Measurements from ENCODE around the gene TSHZ3.

Gene TSHZ3

DNA sequence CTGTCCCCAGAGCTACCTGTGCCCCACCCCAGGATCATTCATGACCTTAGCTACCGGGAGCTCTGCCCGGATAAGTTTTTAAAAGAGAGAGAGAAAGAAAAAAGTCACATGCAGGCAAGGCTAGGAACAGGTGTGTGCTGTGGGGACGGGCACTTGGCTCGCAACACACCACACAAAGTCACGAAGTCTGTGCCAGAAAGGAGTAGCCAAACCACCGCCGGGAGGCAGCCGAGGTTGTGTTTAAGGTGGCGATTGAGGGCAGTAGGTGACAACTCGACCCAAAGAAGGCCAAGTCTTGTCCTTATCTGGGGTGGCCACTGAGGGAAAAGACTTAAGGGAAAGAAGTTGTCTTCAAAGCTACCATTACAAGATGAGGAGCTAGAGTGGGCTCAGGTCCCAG, 4.6 kb upstream of the TSHZ3 start:
- DNase-seq (ENCODE audit: low spot score), result no peak

DNA sequence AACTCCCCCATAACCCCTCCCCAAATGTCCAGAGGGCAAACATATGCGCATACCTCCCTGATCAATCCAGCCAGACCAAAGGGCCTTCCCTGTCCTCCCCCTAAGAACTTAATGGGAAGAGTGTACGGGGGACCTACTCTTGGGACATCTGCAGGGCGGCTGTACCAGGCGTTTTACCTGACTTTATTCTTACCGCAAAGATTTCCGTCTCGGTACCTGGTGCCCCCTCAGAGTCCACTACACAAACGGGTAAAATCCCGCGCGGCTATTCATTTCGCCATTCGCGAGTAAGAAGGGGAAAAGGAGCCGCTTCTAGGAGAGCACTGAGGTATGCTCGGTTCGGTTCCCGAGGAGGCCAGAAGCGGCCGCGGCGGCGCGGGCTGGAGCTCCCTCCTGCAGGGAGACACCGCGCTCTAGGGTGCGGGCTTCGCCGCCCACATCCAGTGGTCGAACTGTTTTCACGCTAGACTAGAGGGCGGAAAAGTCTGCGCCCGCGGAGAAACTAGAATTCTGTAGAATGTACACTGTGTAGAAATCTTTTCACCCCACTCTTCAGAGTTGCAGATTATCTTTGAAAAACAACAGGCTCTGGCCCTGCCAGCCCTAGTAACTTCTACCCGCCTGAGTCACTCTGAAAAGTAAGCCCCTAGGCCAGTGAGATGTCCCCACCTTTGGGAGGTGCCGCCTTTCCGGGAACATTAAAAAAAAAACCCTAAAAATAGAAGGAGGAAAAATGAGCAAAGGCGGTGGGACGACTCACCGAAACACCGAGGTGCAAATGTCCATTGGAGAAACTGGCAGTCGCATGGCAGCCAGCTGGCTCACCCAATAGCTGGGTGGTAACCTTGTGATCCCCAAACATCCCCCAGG, 3.8 kb upstream of the TSHZ3 start:
- DNase-seq (ENCODE audit: low spot score), result no peak

DNA sequence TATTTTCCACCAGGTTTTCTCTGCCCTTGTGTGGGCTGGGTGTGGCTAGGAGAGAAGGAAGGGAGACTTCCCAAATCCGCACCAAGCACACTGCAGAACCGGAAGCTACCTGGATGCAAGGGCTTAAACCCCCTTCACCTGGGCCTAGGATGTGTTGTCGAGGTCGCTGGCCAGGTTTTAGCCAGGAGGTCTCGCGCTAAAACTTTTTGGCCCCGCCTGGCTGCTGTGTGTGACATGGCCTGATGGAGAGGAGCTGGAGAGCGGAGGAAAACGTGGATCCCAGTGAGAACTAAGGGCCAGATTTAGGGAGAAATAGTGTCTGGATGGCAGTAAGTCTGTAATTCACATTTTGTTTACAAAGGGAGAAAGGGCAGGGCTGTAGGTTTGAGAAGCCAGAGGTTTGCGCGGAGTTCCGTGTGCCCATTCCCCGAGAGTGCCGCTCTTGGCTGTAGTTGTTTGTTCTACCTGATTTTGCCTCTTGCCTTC, 3.1 kb upstream of the TSHZ3 start:
- no peak for DNase-seq (ENCODE audit: low spot score)

DNA sequence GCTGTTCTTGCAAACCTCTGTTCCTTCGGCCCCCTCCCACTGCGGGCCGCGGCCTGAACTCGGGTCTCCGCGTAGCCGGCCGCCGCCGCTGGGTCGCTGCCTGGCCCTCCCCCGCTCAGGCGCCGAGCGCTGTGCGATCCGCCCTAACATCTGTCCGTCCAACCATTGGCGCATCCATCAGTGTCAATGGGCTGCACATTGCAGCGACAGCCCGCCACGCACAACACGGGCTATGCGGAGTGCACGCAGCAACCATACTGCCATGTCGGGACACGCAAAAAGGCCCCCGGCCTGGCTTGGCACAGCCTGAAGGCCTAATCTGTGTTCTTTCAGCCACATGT, 2.6 kb upstream of the TSHZ3 start:
- no peak for DNase-seq (ENCODE audit: low spot score)

DNA sequence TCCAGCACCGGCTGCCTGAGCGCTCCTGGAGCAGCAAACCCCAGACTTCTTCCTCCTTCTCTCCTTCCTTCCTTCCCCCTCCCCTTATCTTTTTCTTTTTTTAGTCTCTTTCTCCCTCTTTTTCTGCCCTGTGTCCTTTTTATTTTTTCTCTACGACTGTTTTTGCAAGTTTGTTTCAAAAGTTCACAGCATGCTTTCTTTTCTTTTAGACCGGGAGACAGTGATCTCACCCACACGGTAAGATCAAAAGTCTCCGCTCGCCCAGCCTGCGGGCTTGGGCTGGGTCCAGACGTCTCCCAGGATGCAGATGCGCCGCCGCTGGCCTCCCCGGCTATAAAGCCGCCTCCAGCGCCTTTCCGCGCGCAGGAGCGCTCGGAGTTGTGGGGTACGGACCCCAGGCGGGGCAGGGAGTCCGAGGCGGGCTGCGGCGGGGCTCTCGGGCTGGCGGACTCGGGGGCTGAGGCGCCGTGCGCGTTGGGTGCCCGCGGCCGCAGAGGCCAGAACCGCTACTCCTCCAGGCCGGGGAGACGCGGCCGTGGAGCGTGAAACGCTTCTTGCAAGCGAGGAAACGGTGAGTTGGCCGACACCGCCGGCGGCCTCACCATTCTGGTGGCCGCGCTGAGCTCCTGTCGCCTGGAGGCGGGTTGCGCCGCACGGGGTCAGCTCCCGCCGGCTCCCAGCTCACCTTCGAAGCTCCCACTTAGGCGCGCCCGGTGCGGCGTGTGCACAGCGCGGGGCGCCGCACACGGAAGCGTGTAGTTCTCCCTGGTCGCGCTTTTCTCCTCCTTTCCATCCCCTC, 2.0 kb upstream of the TSHZ3 start:
- peak; percentile 81 for DNase-seq (ENCODE audit: low spot score)

DNA sequence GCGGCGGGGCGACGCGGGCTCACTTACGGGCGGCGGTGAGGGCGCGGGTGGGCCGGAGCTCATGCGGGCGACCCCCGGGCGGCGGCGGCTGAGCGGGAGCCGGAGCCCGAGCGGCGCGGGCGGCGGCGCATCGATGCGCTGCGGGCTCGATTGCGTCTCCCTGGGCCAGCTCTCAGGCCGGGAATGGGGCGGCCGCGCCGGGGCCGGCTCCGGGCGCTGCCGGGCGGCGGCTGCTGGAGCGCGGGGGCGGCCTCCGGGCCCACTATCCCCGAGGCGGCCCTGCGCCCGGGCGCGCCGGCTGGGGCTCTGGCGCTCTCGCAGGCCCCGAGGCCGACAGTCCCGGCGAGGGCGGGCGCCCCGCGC, 1.4 kb upstream of the TSHZ3 start:
- peak; percentile 85 for DNase-seq (ENCODE audit: low spot score)

DNA sequence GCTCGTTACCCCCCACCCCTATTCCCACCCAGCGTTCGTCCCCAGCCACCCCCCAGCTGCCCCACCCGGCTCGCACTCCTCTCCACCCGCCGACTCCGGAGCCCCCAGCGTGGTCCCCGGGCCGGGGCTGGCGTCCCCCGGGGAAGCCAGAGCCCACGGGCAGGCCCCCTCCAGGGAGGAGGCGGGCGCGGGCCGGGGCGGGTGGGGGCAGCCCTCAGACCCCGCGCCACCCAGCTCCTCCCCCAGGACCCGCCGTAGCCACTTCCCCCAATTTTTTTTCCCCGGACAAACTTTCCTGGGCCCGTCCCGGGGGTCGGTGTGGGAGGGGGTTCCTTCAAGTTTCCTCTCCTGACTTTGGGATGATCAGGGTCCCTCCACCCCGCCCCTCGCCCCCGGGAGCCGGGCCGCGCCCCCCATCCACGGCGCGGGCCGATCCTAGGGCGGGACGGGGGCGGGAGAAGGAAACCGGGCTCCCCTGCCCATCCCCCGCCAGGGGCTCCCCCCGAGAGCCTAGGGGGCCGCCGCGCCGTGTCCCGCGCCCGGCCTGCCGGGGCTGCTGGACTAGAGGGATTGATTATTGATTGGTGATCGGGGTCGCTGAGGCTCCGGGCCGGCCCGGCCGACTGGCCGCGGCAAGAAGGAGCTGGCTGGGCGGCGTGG, 927 bp upstream of the TSHZ3 start:
- peak; percentile 67 for DNase-seq (ENCODE audit: low spot score)

DNA sequence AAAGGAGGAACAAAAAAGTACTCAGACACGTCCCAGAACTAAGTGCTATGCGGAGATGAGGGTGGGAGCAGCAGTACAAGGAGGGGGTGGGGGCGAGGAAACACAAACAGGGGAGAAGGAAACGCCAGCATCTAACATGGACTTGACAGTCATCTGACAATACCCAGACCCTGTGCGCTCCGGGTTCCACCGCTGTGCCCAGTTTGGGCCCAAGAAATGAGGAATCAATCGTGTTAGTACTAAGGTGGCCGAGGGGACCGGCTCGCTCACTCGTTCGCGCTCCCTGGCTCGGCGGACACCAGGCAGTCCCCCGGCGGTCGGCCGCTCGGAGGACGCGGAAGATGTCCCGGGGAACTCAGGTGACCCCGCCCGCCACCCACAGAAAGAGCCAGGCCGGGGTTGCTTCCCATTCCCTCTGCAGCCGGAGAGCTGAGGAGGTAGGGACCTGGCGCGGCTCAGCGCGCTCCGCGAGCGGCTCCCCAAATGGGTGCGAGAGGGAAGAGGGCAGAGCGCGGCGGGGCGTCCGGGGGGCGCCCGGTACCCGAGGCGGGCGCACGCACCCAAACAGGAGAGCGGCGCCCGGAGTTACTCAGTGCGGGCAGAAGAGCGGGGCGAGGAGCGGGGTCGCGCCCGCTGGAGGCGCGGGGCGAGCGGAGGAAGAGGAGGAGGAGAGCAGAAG, 616 bp downstream of the TSHZ3 start:
- DNase-seq (ENCODE audit: low spot score), result no peak

DNA sequence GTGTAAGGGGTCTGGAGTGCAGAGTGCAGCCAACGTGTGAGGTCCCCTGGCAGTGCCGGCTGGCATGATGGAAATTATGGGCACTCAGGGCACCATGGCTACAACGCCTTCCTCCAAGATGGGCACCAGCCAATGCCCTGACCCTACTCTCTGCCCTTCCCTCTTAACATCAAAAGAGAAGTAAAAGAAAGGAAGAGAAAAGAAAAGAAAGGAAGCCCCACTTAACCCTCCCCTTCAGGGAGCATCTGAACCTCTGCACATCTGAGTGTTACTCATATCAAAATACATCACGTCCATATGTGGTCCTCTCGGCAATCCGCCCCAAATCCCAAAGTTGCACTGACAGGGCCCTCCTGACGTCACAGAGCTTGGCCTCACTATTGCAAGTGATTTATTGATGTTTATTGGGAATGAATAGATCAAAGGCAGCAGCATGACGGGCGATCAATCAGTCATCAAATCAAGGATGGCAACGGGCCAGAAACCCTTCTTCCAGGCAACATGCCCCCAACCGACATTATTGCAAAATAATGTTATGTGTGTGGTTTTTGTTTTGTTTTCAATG, 1.3 kb downstream of the TSHZ3 start:
- no peak for DNase-seq (ENCODE audit: low spot score)

DNA sequence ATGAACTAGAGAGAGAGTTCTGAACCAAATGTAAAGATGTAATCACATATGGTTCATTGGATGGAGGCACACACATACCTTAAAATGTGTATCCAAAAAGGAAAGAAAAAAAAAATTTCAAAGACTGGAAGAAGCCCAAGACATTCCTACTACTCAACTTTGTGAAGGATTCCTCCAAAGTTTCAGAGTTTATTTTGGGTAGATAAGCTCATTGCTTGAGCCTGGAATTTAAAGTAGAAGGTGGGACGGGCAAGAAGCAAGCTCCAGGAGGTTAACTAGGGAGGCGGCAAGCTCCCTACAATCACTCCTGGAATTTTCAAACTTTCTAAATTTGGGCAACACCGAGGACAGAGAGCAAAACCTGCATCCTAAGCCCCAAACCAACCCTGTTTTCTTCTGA, 1.9 kb downstream of the TSHZ3 start:
- DNase-seq (ENCODE audit: low spot score), result no peak

DNA sequence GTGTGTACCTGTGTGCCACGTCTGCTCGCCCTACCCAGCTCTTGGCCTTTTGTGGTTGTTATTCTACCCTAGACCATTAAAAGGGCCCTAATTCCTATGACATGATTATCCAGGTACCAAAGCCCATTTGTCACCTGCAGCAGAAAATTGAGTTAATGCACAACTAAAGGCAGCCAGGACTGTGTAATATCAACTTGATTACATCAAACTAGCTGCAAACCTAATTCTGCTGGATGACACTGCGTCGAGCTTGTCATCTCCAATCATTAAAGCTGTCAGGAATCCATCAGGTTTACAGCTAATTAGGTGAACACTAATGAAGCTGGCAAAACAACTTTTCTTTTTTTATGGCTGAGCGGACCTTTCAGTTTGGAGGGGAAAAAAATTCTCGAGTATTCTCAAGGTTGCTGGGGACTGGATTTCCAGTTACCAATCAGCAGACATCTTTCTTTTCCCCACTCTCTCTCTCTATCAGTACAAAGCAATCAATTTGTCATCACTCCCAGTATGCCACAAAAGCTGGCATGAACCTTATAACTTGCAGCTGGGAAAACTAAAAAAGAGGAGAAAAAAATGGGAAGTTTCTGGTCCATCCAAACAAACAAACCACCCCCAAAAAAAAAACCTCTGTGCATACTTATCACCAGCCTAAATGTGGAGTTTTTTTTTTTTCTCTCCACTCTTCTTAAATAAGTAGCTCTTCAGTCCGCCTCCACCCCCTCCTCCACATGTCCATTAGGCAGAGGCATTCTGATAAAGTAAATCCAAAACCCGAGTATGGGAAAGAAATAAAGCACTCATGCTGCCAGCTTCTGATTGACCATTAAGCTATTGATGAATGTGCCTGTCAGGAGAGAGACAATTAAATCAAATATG, 2.8 kb downstream of the TSHZ3 start:
- DNase-seq (ENCODE audit: low spot score), result no peak

DNA sequence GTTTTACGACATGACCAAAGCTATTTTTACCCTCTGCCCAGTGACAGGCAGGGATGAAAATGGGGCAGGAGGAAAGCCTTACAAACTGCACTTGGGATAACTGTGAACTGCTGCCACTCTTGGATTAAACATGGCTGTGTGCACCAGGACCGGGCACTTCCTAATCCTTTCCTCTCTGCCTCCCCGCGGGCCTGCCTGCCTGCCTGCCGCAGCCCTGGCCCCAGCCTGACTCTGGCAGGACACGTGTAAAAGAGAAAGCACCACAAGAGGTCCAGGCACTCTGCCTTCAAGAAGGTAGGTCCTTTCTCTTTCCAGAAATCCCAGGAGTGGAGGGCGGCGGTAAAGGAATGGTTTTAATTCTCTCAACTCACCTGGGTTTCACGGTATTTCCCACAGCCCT, 4.8 kb downstream of the TSHZ3 start:
- no peak for DNase-seq (ENCODE audit: low spot score)

DNA sequence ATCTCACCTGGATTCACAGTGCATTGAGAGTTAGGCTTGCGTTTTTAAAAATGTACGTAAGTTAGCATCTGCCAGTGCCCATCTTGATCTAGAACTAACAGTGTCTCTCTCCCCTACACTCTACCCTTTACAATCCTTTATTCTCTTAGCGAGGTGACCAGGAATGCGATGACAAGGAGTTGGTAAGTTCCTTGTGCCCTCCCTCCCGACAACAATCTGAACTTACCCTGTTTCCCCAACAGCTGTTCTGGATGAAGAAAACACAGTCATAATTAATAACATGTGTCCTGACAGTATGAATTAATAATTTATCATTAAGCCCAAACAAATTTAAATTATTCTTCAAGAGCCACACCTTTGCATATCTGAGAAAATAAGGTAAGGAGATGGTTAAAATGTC, 6.3 kb downstream of the TSHZ3 start:
- DNase-seq (ENCODE audit: low spot score), result no peak

DNA sequence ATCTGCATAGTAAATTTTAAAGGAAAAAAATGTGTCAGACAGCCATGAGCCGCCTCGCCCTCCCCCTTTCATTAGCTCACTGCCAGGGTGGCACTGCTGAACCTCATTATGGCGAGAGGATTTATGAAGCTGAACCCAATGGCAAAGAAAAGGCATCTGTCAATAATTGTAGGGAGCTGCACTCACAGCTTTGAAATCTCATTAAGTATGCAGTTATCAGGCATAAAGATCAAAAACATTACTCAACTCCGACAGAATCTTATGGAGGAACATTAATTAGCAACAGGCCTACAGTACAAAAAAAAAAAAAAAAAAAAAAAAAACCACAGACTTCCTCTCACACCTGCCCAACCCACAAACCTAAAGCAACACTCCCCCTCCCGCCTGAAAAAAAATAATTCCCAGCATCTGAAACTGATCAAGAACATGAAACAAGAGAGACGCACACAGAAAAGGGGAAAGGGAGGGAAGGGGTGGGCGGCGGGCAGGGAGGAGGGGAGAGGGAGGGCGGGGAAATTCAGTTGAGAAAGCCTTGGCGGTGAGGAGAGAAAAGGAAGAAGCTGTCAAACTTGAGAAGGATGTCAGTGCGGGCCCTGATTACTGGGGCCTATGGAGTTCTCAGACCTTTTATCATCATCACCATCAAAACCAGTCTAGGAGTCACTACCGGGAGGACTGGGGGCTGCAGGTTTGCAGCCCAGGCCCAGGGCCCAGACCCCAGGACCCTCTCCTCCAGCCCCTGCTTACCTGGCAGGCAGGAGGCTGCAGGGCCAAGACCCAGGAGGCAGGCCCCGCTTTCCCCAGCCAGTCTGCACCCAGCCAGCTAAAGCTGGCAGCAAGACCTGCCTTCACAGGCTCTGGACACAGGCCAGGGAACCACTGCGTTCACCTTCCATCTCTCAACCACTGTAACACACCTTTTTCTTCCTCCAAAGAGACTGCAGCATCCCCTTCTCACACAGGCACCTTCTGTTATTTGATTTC, 8.9 kb downstream of the TSHZ3 start:
- DNase-seq (ENCODE audit: low spot score), result peak; percentile 41

DNA sequence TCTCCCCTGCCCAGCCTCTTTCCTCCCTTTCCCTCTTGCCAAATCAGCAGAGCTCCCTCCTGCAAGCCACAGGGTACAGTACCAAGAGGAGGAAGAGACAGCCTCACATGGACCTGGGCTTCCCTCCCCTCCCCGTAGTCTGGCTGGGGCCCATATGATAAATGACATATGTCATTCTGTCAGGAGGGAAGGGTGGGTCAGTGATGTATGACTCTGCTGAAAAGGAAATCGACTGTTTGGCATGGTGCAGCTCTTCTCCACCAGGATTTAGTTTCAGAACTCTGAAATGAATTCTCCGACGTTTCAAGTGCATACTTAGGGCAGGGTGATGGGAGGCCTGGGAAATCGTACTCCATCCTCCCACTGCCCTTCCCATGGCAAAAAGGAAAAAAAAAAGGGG, 9.8 kb downstream of the TSHZ3 start:
- DNase-seq (ENCODE audit: low spot score), result no peak

DNA sequence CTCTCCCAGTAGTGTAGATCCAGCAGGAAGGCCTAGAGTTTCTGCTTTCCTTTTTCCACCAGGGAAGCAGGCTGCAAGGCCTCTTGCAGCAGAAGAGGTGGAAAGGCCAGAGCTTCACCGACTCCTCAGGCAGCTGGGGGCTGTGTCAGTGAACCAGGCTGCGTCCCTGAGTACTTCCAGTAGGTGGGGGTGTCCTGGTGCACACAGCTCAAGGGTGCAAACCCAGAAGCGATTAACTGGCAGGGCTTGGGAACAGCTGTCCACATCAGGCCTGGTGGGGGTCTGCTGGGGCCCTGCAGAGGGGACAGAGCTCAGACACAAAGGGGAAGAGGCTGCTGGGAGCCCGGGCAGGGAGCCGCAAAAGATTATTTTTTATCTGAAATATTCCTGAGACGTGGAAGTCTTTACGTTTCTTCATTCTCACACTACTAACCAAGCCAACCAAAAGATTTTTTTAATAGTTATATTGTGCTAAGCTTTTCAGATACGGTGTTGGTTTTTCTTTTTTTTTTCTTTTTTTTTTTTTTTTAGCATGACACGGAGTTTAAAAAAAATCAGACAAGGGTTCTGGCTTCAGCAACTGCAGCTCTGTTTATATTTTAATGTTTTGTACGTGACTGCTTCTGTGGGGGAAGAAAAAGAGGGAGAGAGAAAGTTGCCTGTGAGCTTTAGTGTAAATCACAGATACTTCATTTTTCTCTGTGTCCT, 11.0 kb downstream of the TSHZ3 start:
- peak; percentile 69 for DNase-seq (ENCODE audit: low spot score)

DNA sequence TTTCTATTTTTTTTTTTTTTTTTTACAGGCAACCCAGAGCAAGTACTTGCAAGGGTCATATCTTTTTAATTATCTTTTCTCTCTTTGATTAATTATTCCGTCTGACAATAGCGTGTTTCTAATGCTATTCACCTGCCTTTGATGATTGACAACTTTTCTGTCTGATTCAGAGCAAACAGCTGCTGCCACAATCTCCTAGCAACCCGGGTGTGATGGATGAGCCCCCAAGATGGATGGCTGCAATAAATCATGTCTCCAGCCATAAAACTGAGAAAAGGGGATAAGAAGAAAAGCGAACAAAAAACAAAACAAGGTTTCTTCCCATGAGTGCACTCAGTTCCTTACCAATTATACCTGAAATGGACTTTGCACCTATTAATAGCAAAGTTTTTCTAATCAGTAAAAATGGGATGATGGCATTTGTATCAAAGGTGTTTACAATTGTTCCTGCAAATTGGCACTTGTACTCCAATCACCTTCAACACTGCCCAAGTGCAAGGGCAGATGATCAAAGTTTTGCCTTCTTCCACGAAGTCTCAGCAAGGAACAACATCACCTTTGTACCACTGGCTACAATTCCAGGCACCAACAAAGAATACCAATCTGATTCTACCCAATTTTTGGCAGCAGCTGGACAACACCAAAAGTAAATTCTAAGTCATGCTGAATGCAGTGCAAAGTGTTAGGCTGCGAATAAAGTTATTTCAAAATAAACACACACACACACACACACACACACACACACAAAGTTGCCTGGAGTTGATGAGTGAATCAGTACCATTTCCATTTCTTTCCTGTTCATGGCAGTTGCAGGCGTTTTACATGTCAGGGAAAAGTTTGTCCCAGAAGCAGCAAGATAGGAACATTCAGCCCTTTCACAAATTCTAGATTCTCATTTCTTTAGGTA, 12.0 kb downstream of the TSHZ3 start:
- DNase-seq (ENCODE audit: low spot score), result no peak

DNA sequence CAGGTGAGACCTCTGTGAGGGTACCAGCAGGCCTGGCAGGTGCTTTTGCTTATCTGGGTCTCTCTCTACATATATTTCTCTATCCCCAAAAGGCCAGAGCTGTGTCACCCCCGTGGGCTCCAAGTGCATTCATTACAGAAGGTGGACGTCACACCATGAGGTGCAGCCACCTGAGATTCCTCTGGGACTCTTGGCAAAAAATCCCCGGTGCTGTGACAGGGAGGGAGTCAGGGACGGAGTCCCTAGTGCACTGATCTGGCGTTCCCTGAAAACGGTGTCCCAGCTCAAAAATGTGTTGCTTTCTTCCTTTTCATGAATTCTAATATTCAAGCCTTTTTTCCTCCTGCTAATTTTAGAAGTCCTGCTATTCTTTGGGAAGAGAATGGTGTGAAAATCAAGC, 13.5 kb downstream of the TSHZ3 start:
- no peak for DNase-seq (ENCODE audit: low spot score)

Data from AG08396 (cell line).